HT-29 (cell line): ENCODE results near the gene UBE2L3. TPM values are rescaled to one million over a fixed set of nuclear protein-coding genes. Genes with fewer than 3 reads are reported as not detected.
A peak's percentile ranks its signal among the peaks of the same experiment; 100 is the strongest.
"Not testable (repeated sequence)": the region's sequence is repeated elsewhere in the genome, so short reads cannot be mapped to it uniquely, and the experiment has no call there.

Source experiments
- DNase-seq: peaks from one replicate; pipeline ENCODE4 v3.0.0-alpha.2; 2015; ENCODE audit warnings: low spot score
- total RNA-seq: library from RNA; depleted of rRNA; stranded (reverse); fragments of >200 nt; shearing (Covaris generic); gene quantifications from 2 replicates; pipeline ENCODE4 v1.2.3, GENCODE V29; 2014

Gene UBE2L3
- total RNA-seq, 1 experiment from 2014 or later: 41.0 TPM

GRCh38 chr22:21642584-21643448, 75.3 kb downstream of the UBE2L3 start:
- DNase-seq: peak; percentile 65

DNA sequence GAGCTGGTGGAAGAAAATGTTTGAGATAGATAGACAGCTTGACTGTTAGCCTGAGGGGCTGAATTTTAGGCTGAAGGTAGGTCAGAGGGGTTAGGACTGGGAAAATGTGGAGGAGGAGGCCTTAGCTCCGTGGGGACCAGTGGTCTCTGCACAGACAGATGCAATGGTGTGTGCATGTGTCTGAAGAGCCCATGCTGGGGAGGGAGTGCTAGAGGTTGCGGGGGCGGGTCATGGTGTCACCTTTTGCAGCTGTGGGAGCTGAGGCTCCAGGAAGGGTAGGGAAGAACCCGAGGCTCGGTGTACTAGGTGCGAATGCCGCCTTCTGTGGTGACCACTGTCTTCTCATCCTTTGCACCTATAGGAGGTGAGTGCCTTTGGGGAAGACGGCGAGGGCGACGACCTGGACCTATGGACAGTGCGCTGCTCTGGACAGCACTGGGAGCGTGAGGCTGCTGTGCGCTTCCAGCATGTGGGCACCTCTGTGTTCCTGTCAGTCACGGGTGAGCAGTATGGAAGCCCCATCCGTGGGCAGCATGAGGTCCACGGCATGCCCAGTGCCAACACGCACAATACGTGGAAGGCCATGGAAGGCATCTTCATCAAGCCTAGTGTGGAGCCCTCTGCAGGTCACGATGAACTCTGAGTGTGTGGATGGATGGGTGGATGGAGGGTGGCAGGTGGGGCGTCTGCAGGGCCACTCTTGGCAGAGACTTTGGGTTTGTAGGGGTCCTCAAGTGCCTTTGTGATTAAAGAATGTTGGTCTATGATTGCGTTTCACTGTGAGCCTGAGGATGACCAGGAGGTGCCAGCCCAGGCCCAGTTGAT, 76.2 kb downstream of the UBE2L3 start:
- no peak for DNase-seq

- DNase-seq: not testable (repeated sequence)
Measured at GRCh38 chr22:21645513-21645912, 78.0 kb downstream of the UBE2L3 start.

DNA sequence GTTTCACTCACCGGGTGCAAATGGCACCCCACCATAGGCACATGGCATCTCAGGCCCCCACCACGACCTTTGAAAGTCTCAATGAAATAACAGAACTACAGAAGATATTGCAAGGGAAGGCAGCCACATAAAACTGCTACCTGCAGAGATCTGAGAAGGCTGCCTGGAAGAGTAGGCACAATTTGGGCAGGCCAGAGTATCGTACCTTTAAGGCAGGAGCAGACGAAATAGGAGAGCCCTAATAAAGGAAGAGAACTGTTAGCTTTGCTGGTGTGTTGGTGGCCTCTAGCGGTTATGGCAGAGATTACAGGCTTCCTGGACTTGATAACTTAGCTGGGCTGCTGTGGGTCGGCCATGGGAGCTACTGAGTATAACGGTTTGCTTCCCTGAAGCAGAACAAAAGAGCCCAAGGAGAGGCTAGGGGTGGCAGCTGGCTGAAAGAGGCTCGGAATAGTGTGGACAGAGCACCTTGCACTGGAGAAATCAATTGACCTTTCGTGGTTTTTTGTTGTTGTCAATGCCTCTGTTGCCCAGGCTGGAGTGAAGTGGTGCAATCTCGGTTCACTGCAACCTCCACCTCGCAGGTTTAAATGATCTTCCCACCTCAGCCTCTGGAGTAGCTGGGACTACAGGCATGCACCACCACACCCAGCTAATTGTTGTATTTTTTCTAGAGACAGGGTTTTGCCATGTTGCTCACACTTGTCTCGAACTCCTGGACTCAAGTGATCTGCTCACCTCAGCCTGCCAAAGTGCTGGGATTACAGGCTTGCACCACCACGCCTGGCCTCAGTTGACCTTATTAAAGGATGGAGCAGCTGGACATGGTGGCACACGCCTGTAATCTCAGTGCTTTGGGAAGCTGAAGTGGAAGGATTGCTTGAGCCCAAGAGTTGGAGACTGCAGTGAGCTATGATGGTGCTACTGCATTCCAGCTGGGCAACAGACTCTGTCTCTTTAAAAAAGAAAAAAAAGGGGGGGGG, 79.4 kb downstream of the UBE2L3 start:
- peak; percentile 85 for DNase-seq

DNA sequence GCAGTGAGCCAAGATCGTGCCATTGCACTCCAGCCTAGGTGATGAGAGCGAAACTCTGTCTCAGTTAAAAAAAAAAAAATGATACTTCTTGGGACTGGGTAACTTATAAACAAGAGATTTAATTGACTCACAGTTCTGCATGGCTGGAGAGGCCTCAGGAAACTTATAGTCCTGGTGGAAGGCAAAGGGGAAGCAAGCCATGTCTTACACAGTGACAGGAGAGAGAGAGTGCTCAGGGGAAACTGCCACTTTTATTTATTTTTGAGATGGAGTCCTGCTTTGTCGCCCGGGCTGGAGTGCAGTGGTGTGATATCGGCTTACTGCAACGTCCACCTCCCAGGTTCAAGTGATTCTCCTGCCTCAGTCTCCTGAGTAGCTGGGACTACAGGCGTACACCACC, 82.8 kb downstream of the UBE2L3 start:
- DNase-seq: no peak

DNA sequence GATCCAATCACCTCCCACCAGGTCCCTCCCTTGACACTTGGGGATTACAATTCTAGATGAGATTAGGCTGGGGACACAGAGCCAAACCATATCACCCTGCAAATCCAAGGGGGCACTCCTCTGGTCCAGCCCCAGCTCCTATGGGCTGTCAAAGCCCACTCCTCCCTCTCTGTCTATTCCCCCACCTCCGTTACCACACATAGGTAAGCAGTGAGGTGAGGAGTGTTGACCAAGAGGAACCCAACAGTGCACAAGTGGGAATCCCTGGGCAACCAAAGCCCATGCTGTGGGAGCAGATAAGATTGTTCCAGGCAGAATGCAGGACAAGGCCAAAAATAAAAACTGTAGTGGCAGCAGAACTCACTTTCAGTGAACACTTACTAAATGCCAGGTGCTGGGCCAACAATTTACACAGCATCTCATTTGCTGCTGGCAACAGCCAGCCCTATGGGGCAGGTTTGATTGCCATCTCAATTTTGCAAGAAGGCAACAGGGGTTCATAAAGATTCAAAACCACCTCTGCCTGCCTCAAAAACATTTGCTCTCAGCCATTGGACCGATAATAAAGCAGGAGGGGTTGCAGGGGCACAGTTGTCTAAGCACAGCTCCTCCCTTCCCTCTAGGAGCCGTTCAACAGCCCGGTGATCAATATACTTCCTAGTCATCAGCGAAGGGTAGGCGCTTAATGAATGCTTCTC, 83.5 kb downstream of the UBE2L3 start:
- DNase-seq: no peak

GRCh38 chr22:21651521-21652009, 84.1 kb downstream of the UBE2L3 start:
- no peak for DNase-seq

- peak; percentile 84 for DNase-seq
Measured at GRCh38 chr22:21652010-21652546, 84.6 kb downstream of the UBE2L3 start.

DNA sequence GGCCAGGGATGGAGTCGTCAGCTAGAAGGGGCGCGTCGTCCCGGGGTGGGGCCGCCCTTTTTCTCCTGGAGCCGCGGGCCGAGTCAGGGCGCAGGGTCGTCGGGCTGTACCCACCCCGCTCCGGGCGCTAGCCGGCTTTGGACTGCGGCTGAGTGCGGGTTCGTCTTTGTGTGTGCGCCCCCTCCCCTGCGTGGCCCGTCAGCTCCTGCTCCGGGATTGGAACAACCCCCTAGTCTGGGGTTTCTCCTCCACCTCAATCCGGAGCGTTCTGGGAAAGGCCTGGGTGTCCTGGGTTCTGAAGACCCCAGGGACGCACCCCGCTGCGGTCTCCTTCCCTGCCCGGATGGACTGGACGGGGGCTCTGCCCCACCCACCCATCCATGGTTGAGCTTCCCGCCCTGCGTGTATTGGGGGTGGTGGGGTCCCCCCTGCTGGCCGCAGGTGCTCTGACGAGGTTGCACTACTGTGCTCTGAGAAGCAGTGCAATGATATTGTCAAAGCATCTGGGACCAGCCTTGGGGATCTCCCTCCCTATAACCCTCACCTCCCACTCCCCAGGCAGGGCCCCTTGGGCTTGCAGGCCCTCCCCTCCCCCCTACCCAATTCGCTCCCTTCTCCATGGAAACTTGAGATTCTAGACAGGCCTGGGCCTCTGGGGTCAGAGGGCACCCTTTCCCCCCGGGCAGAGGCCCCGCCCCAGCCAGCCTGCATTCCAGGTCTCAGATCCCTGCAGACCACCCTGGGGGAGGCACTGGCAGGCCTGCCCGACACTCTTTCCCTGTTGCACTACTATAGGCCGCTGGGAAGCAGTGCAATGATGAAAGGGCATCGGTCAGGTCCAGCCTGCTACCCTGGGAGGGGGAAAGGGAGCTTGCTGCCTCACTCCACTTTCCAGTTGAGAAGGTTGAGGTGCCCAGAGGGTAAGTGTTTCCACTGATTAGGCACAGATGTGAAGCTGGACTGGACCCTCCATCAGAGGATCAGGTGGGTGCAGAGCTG, 85.3 kb downstream of the UBE2L3 start:
- no peak for DNase-seq

DNA sequence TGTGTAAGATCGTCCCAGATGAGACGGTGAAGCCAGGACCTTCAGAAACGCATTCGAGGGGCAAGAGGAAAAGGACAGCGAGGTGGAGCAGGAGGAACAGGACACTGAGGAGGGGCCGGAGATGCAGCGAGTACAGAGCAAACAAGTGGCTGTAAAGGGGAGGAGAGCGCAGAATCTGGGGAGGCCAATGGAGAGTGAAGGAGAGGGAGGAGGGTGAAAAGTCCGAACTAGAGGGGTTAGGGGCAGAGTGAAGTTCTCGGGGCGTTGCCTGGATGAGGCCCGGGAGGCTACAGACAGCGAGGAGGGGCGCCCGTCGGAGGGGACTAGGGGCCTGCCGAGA, 89.5 kb downstream of the UBE2L3 start:
- no peak for DNase-seq

DNA sequence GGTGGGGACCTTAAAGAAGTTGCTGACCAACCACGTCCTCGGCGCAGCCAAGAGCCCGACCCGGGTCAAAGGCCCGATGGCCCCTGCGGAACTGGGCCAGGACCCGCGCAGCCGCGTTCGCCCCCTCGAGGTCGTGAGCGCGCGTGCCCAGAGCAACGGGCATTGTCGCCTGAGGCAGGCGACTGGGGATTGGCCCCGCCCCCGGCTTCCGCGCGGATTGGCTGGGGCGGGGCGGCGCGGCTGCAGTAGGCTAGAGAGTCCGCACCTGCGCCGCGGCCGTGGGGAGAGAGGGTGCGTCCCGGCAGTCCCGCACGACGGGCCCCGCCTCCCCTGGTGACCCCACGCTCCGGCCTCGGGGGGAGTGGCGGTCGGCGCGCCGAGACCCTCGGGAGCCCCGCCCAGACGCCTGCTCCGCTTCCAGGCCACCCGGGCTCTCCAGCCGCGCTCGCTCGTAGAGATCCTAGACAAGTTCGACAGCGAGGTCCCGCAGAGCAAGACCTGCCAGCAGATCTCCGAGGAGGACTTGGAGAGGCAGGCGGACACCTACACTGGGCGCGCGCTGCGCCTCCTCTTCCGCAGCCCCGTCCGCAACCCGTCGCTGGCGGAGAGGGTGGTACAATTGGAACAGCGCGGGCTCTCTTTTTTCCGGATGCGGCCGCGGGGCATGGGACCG, 90.0 kb downstream of the UBE2L3 start:
- peak; percentile 72 for DNase-seq

GRCh38 chr22:21659864-21660525, 92.5 kb downstream of the UBE2L3 start:
- DNase-seq: no peak

- no peak for DNase-seq
Measured at GRCh38 chr22:21660904-21661303, 93.4 kb downstream of the UBE2L3 start.

- DNase-seq: no peak
Measured at GRCh38 chr22:21661991-21662390, 94.5 kb downstream of the UBE2L3 start.

- no peak for DNase-seq
Measured at GRCh38 chr22:21663738-21664137, 96.2 kb downstream of the UBE2L3 start.

- DNase-seq: no peak
Measured at GRCh38 chr22:21665047-21665851, 97.7 kb downstream of the UBE2L3 start.

DNA sequence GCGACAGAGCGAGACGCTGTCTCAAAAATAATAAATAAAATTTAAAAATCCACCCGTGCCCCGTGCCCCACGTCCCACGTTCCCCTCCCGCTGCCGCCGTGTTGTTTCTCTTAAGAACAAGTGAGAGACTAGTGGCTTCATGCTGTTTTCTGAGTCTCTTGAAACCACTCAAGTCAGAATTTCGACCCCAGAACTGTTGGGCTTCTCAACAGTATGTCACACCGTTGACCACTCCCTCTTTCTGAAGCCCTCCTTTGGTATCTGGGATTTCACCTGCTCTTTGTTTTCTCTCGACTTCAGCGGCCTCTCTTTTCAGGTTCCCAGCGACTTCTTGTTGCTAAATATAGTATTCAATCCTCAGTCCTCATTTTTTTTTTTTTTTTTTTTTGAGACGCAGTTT, 99.3 kb downstream of the UBE2L3 start:
- DNase-seq: no peak
